Neural cell (in vitro differentiated cells): ENCODE data around the gene EPB41L2.
"Not testable (repeated sequence)": the region's sequence is repeated elsewhere in the genome, so short reads cannot be mapped to it uniquely, and the experiment has no call there.

Source experiments
- CTCF ChIP-seq: fragments of 450-650 bp; IDR thresholded peaks from 2 replicates; pipeline ENCODE4 v1.5.1; 2014; ENCODE audit warnings: antibody characterized with exemption, mild to moderate bottlenecking, moderate library complexity; ENCODE audit not compliant: poor library complexity, severe bottlenecking
- EZH2 ChIP-seq: fragments of 200-600, 300-800 bp; shearing (Covaris generic), sonication (generic); IDR thresholded peaks from 2 replicates; pipeline ENCODE4 v1.6.1; 2014; ENCODE audit warnings: antibody characterized with exemption, low read length, borderline replicate concordance, mild to moderate bottlenecking; ENCODE audit not compliant: insufficient read depth, poor library complexity, severe bottlenecking
- MXI1 ChIP-seq: fragments of 450-650 bp; conservative IDR thresholded peaks from 2 replicates; pipeline ENCODE4 v1.6.1; 2014; ENCODE audit warnings: antibody characterized with exemption, mild to moderate bottlenecking; ENCODE audit not compliant: poor library complexity, severe bottlenecking
- POLR2AphosphoS5 ChIP-seq: IDR thresholded peaks from 2 replicates; pipeline ENCODE4 v1.6.1; 2012
- REST ChIP-seq: IDR thresholded peaks from 2 replicates; pipeline ENCODE4 v1.6.1; 2012; ENCODE audit warnings: borderline replicate concordance

- not testable (repeated sequence) for TF ChIP-seq CTCF, EZH2, REST, POLR2AphosphoS5, MXI1
These were observed 54.1 kb downstream of the EPB41L2 start for GRCh38 chr6:131008965-131009364.
